Stimulated activated memory B cell treated with anti-CD40 and anti-IgM and Interleukin-4, amounts not matched to agents 10 μg/mL and 1 μg/mL and 100 μg/mL, for 72 hours (primary cell): ENCODE data around the gene ATIC.

ENCODE experiments used
- ATAC-seq: fragments of 150-1000 bp; cut with Tn5 transposase; 2 replicates; pipeline ENCODE4 v1.10.0; 2021
- H3K27ac Mint-ChIP-seq: one replicate; pipeline ENCODE4 v1.8.0; 2022; ENCODE audit warnings: mild to moderate bottlenecking, mixed read lengths
- H3K27me3 Mint-ChIP-seq: one replicate; pipeline ENCODE4 v1.8.0; 2022; ENCODE audit warnings: mixed read lengths
- H3K36me3 Mint-ChIP-seq: one replicate; pipeline ENCODE4 v1.8.0; 2022; ENCODE audit warnings: mixed read lengths
- H3K4me1 Mint-ChIP-seq: one replicate; pipeline ENCODE4 v1.8.0; 2022; ENCODE audit warnings: mixed read lengths
- H3K4me3 Mint-ChIP-seq: one replicate; pipeline ENCODE4 v1.8.0; 2022; ENCODE audit warnings: mild to moderate bottlenecking, moderate library complexity, mixed read lengths
- H3K9me3 Mint-ChIP-seq: one replicate; pipeline ENCODE4 v1.8.0; 2022; ENCODE audit warnings: mixed read lengths

The ATIC gene

DNA sequence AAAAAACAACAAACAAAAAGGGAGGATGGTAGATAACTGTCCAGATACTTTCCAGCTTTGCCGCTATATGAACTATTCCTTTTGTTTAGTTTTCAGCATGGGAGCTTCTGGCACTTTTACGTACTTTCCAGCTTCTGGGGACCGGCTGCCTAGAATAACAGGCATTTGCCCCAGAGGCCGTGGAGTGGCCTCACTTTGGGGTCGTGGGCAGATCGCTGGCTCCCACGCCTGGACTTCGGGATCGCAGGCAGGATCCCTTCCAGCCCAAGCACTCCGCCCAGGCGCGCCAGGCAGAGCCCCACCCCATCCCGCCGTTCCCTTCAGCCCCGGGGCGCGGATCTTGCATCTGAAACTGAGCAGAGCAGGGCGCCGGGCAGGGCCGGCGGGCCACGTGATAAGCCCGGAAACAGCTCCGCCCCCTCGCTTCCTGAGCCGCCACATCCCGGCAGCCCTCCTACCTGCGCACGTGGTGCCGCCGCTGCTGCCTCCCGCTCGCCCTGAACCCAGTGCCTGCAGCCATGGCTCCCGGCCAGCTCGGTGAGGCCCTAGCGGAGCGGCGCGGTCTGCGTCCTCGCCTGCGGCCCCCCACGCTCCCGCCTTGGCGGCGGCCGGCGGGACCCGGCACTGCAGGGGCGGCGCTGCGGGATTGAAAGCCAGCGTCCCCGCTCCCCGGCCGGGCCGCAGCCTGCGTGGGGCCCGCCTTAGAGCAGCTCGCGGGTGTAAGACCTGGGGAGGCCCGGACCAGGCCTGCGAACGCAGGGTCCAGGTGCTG is at the start of gene ATIC:
TSS of gene ATIC (plus strand) at position 435 of the 772 bp plus-strand sequence. CDS start at position 519, 84 bp downstream.
- ATAC-seq = peak; percentile 99
- peak within 1 kb of the TSS; percentile 89 for H3K27ac Mint-ChIP-seq
- H3K27me3 Mint-ChIP-seq = no peaks in the 10 kb centered on the region
- no peaks in the 10 kb centered on the region for H3K9me3 Mint-ChIP-seq
- peak within 1 kb of the TSS; percentile 88 for H3K4me3 Mint-ChIP-seq
- peaks cover 36% of the 10 kb centered on the region for H3K4me1 Mint-ChIP-seq
- H3K36me3 Mint-ChIP-seq = peaks cover 31% of the 10 kb centered on the region

DNA sequence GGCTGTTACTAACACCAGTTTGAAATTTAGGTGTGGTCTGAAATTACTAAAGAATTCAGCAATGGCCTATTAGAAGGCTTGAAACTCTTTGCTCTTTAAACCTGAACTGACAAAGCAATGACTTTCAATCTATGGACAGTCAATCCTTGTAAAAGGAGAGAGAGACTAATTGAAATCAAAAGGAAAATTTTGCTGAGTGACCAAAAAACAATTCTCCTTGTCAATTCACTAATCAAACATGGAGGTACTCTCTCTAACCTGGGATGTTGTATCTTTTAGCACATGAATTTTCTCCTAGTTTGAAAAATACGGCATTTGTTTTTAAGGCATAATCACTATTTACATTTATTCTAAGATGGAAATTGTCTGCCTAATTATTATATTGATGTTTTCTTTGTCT is 49.6 kb upstream of the ATIC start:
- H3K4me3 Mint-ChIP-seq = no peak overlapping the region
- no peaks in the 10 kb centered on the region for H3K9me3 Mint-ChIP-seq
- H3K27me3 Mint-ChIP-seq = peaks cover under 1% of the 10 kb centered on the region
- peaks cover 6% of the 10 kb centered on the region for H3K4me1 Mint-ChIP-seq
- no peak overlapping the region for H3K27ac Mint-ChIP-seq
- no peak for ATAC-seq
- H3K36me3 Mint-ChIP-seq = no peaks in the 10 kb centered on the region

DNA sequence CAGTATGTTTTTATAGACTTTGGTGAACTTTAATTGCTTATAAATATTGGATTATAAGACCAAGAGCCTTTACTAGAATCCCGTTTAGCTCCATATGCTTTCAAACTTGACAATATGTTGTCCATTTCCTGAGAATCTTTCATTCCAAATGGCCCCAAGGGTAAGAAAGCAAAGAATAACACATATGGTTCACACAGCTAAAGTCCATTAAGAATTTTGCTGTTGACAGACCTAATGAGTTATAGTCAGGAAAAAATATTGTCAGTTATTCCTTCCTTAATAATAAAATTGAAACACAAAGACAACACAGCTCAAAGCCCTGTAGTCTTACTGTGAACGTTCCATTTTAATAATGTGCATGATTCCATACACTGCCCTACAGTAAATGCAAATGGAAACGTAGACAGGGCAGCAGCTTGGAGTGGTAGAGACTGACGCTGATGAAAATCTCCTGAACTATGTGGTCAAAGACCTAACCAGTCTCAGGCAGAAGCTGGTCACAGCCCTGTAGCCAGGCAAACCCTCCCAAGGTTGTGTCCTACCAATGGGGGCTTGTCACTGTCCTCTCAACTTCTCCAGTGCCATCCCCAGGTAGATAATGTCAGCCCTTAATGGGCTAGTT is 49.0 kb upstream of the ATIC start:
- H3K27me3 Mint-ChIP-seq = peaks cover 6% of the 10 kb centered on the region
- H3K9me3 Mint-ChIP-seq = no peaks in the 10 kb centered on the region
- ATAC-seq = peak; percentile 34
- H3K4me1 Mint-ChIP-seq = peaks cover 6% of the 10 kb centered on the region
- no peak overlapping the region for H3K27ac Mint-ChIP-seq
- H3K36me3 Mint-ChIP-seq = no peaks in the 10 kb centered on the region
- H3K4me3 Mint-ChIP-seq = no peak overlapping the region

DNA sequence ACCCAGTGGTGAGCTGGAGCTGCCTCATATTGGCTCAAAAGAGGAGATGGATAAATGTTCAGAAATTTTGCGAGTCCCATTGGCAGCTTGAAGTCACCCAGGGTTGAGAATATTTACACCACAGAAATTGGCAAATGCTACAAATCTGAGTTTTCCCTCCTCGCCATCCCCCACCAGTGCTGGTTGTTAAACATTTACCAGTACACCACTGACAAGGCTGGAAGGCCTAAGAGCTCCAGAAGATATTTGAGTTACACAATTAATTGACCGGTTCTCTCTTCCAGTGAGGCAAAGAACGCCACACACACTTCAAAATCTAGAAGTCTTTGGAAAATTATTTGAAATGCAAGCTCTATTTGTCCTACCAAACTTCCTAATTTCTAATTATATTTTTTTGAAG is 47.5 kb upstream of the ATIC start:
- H3K27ac Mint-ChIP-seq = no peak overlapping the region
- H3K36me3 Mint-ChIP-seq = no peaks in the 10 kb centered on the region
- no peaks in the 10 kb centered on the region for H3K9me3 Mint-ChIP-seq

DNA sequence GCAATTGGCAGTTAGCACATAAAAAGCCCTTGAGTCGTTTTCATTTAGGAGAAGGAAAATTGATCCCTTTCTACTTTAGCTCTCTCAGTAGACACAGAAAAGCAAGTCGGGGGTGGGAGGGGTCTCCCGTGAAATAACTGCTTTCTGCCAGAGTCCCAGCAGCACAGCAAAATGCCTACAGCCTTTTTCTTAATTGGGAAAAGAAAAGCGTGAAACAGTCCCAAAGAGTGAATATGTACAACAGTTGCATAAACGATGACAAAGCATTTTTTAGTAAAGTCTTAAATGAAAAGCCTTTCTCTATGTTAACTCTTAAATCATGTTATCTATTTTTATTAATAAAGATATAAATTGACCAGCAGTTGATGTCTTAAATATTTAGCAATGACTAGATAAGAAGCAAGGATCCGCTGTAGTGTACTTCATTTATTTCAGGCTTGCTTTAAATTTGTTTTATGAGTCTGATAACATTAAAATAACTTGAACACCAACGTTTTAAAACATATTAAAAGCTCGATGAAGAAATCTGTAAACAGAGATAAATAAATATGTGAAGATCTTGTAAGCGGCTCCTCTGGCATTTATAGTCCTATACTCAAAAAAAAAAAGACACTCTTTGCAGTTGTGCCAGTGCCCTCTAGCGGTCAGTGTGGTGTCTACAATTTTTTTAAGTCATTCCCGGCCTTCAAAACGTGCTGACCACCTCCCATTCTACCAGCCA is 42.3 kb upstream of the ATIC start:
- no peak overlapping the region for H3K4me3 Mint-ChIP-seq
- no peaks in the 10 kb centered on the region for H3K9me3 Mint-ChIP-seq
- no peak for ATAC-seq
- H3K4me1 Mint-ChIP-seq = no peaks in the 10 kb centered on the region
- H3K36me3 Mint-ChIP-seq = no peaks in the 10 kb centered on the region
- H3K27ac Mint-ChIP-seq = no peak overlapping the region
- peaks cover 13% of the 10 kb centered on the region for H3K27me3 Mint-ChIP-seq

More for the DNA sequence above, 47.5 kb upstream of the ATIC start:
- Mint-ChIP-seq H3K27me3 (peaks cover 13% of the 10 kb centered on the region), H3K4me3 (no peak overlapping the region), H3K4me1 (peaks cover under 1% of the 10 kb centered on the region)
- no peak for ATAC-seq

DNA sequence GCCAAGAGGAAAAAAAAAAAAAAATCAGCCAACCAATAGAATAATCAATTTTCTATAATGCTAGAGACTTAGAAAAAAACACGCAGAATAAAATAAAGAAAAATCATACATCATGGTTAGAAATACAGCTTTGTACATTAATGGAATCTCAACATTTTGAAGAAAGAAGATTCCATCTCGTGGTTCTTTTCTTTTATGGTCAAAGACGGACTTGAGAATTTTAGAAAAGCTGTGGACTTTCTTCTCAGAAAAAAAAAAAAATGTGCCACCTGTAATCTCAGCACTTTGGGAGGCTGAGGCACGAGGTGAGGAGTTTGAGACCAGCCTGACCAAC is 41.8 kb upstream of the ATIC start:
- Mint-ChIP-seq H3K36me3 (no peaks in the 10 kb centered on the region), H3K4me3 (no peak overlapping the region)

DNA sequence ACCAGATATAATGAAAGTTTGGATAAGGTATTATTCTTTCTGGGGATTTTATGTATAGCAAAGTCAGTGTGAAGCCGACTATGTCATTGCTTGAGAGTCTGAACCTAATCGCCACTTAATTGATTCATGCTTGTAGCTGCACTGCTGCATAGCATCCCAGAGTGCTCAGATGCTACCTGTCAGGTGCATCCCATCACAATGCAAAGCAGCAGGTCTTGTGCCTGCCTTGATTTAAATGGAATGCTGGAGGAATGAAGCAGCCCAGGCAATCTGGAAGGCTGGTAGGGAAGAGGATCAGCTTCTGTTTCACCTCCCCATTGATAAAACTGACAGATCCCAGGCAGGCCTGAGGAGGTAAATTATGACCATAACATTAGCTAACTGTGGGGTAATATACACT is 40.4 kb upstream of the ATIC start:
- no peak overlapping the region for H3K4me3 Mint-ChIP-seq
- peaks cover 13% of the 10 kb centered on the region for H3K27me3 Mint-ChIP-seq
- no peaks in the 10 kb centered on the region for H3K36me3 Mint-ChIP-seq
- no peaks in the 10 kb centered on the region for H3K4me1 Mint-ChIP-seq
- ATAC-seq = no peak
- no peak overlapping the region for H3K27ac Mint-ChIP-seq
- no peaks in the 10 kb centered on the region for H3K9me3 Mint-ChIP-seq

More for the DNA sequence above, 41.8 kb upstream of the ATIC start:
- Mint-ChIP-seq H3K27me3 (peaks cover 13% of the 10 kb centered on the region), H3K27ac (no peak overlapping the region), H3K4me1 (no peaks in the 10 kb centered on the region), H3K9me3 (no peaks in the 10 kb centered on the region)
- no peak for ATAC-seq

DNA sequence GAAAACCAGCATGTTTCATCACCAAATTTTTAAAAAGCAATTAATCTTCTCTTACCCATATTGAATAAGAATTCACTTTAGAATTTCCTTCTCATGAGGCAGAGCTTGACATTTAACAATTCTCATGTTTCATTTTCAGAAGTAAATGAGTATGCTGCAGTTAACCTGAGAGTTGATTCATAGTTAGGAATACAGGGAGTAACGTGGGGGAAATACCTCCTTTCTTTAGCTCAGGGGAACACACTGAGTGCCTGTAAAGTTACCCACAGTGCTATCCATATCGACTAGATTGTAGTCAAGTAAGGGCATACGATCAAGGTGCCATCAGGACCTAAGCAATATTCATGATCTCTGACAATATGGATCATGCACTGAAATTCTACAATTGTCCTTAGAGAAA is 38.9 kb upstream of the ATIC start:
- no peaks in the 10 kb centered on the region for H3K36me3 Mint-ChIP-seq
- no peaks in the 10 kb centered on the region for H3K9me3 Mint-ChIP-seq
- no peak for ATAC-seq
- H3K4me3 Mint-ChIP-seq = no peak overlapping the region
- no peaks in the 10 kb centered on the region for H3K4me1 Mint-ChIP-seq
- no peak overlapping the region for H3K27ac Mint-ChIP-seq
- peaks cover 6% of the 10 kb centered on the region for H3K27me3 Mint-ChIP-seq

DNA sequence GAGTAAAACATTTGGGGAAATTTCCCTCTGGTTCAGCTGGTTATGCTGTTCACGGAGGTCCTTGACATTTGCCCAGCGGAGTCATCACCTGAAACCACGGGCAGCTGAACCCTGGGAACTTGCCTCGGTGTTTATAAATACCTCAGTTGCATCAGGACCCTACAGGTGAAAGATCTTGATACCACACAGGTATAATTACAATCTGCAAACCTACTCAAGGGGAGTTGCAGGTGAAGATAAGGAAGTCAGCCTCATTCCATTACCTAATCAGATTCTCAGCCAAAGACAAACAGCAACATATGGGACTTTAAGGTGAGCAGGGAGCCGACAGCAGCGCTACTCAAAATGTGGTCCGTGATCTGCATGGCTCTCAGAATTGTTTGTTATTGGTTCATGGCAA is 37.0 kb upstream of the ATIC start:
- H3K27ac Mint-ChIP-seq = no peak overlapping the region
- H3K4me1 Mint-ChIP-seq = no peaks in the 10 kb centered on the region
- ATAC-seq = no peak
- no peaks in the 10 kb centered on the region for H3K9me3 Mint-ChIP-seq
- H3K27me3 Mint-ChIP-seq = no peaks in the 10 kb centered on the region
- H3K36me3 Mint-ChIP-seq = no peaks in the 10 kb centered on the region
- no peak overlapping the region for H3K4me3 Mint-ChIP-seq

DNA sequence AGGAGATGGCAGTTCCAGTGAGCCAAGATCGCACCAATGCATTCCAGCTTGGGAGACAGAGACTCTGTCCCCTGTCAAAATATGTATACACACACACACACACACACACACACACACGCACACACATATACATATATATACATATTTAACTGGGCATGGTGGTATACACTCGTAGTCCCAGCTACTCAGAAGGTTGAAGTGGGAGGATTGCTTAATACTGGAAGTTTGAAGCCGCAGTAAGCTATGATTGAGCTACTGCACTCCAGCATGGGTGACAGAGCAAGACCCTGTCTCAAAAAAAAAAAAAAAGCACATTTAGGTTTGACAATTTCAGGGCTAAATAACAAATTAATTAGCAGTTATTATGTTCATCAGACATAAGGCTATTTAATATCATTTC is 36.0 kb upstream of the ATIC start:
- no peak for ATAC-seq
- Mint-ChIP-seq H3K9me3 (no peaks in the 10 kb centered on the region), H3K4me3 (no peak overlapping the region), H3K27me3 (no peaks in the 10 kb centered on the region), H3K36me3 (no peaks in the 10 kb centered on the region), H3K27ac (no peak overlapping the region), H3K4me1 (no peaks in the 10 kb centered on the region)

DNA sequence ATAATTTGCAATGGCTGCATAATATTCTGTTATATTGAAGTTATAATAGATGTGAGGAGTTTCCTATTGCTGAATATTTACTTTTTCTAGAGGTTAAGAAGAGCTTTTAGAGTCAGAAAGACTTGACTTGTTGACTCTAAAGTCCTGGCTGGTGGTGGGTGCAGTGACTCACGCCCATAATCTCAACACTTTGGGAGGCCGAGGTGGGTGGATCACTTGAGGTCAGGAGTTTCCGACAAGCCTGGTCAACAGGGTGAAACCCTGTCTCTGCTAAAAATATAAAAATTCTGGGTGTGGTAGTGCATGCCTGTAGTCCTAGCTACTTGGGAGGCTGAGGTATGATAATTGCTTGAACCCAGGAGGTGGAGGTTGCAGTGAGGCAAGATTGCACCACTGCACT is 33.9 kb upstream of the ATIC start:
- Mint-ChIP-seq H3K27ac (no peak overlapping the region), H3K4me3 (no peak overlapping the region), H3K27me3 (no peaks in the 10 kb centered on the region), H3K4me1 (no peaks in the 10 kb centered on the region), H3K36me3 (no peaks in the 10 kb centered on the region), H3K9me3 (no peaks in the 10 kb centered on the region)
- ATAC-seq = no peak

DNA sequence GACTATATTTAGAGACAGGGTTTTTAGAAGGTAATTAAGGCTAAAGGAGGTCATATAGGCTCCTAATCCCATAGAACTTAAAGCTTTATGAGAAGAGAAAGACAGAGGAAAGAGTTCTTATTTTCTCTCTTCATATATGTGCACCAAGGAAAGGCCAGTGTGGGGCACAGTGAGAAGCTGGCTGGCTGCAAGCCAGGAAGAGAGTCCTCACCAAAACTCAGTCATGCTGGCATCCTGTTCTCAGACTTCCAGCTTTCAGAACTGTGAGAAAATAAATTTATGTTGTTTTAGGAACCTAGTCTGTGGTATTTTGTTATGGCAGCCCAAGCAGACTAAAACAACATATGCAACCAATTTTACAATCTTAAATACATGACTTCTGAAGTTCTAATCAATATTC is 31.5 kb upstream of the ATIC start:
- no peak for ATAC-seq
- Mint-ChIP-seq H3K4me3 (no peak overlapping the region), H3K27me3 (no peaks in the 10 kb centered on the region), H3K36me3 (no peaks in the 10 kb centered on the region), H3K27ac (no peak overlapping the region), H3K9me3 (no peaks in the 10 kb centered on the region), H3K4me1 (no peaks in the 10 kb centered on the region)

DNA sequence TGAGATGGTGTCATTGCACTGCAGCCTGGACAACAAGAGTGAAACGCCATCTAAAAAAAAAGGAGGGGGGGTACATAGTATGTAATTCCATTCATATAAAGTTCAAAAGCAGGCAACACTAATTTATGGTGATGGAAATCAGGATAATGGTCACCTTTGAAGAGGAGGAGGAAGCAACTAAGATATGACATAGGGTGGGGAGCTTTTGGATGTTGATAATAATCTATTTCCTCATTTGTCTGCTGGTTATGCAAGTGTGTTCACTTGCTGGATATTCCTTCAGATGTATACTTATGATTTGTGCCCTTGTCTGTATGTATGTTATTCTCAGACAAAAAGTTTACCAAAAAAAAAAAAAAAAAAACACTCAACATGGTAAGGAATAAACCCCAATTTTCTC is 28.6 kb upstream of the ATIC start:
- Mint-ChIP-seq H3K9me3 (no peaks in the 10 kb centered on the region), H3K27ac (no peak overlapping the region), H3K27me3 (no peaks in the 10 kb centered on the region), H3K36me3 (no peaks in the 10 kb centered on the region), H3K4me3 (no peak overlapping the region), H3K4me1 (no peaks in the 10 kb centered on the region)
- ATAC-seq = no peak

DNA sequence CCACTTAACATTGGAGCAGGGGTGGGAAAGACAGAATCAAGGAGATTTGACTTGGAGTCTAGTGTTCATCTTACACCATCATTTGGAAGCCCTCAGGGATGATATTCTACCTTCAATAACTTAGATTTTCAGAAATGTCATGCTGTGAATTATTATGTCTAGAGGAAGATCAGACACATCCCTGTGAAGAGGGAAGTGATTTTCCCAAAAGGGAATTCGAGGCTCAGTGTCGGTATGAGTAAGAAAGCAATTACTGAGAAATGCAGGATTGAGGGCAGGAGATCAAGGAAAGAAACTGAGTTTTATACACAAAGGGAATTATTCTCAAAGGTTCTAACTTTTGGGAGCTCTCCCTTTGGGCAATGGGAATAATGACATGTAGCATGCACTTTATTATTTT is 25.6 kb upstream of the ATIC start:
- Mint-ChIP-seq H3K4me1 (peaks cover 6% of the 10 kb centered on the region), H3K4me3 (no peak overlapping the region), H3K27me3 (peaks cover 12% of the 10 kb centered on the region), H3K36me3 (no peaks in the 10 kb centered on the region), H3K27ac (no peak overlapping the region), H3K9me3 (no peaks in the 10 kb centered on the region)
- no peak for ATAC-seq

DNA sequence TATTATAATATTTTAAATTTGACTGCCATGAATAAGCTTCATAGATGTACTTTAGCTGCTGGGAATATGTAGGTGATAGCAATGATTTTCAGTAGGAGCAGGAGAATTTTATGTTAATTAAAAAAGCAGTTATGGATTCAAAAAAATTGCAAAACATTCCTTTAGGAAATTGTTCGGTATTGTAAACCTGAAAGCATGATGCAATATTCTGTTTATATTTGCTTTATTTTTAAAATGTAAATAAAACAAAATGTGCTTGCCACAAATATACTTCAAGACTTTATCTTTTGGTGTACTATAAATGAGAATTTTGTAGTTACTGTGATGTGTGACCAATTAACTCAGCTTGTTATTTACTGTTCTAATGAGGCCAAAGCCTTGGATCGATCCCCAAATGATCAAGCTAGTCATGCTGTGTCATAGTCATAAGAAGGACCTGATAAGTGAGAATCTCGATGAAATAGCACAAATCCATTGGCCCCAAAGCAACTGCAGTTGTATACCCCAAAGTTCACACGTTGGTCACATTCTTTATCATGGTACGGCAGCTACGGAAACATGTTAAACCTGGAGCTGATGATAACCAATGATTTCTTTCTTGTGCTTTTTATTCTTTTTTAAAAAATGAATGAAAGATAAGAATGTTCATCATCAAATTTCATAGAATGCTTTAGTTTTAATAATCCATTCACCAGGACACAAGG is 23.6 kb upstream of the ATIC start:
- H3K36me3 Mint-ChIP-seq = no peaks in the 10 kb centered on the region
- H3K4me3 Mint-ChIP-seq = no peak overlapping the region
- peaks cover 12% of the 10 kb centered on the region for H3K27me3 Mint-ChIP-seq
- ATAC-seq = no peak
- peaks cover 6% of the 10 kb centered on the region for H3K4me1 Mint-ChIP-seq
- H3K9me3 Mint-ChIP-seq = no peaks in the 10 kb centered on the region
- H3K27ac Mint-ChIP-seq = no peak overlapping the region
